HepG2 (cell line): ENCODE data around the gene RBBP6. TPM values are rescaled to one million over a fixed set of nuclear protein-coding genes. Genes with fewer than 3 reads are reported as not detected.

Experiments used
- CEBPB ChIP-seq: IDR thresholded peaks from 2 replicates; pipeline ENCODE4 v1.6.1; 2011; ENCODE audit warnings: low read depth, low read length, improper control_type of control experiment, borderline replicate concordance
- MTA3 ChIP-seq: sonication (generic); formaldehyde crosslinking; IDR thresholded peaks from 2 replicates; pipeline ENCODE4 v1.4.0; 2020; ENCODE audit warnings: missing genetic modification reagents
- SP2 ChIP-seq: sonication (generic); formaldehyde crosslinking; IDR thresholded peaks from 2 replicates; pipeline ENCODE4 v1.5.1; 2020; ENCODE audit warnings: mild to moderate bottlenecking, missing genetic modification reagents
- ZNF292 ChIP-seq: sonication (generic); formaldehyde crosslinking; IDR thresholded peaks from 2 replicates; pipeline ENCODE4 v1.8.1; 2022; ENCODE audit warnings: mild to moderate bottlenecking, low read depth, missing genetic modification reagents, borderline replicate concordance
- polyA plus RNA-seq, 8 experiments: library from polyadenylated mRNA; depleted of rRNA in 3 of 8; stranded (reverse) in 7 of 8; unstranded in 1 of 8; fragments of >200 nt; fragmentation: Illumina TruSeq in 4 of 8; extraction: Trizol in 4 of 8; gene quantifications; 2 replicates each; pipeline versions ENCODE4 v1.2.1 to v1.2.3, GENCODE V29; 2011 to 2016; ENCODE audit warnings: low read depth in 4 of 8, missing spikeins in 1 of 8, mixed read lengths in 1 of 8; ENCODE audit not compliant: insufficient read depth in 1 of 8
- total RNA-seq, 5 experiments: library from RNA; depleted of rRNA; stranded (reverse); fragments of >200 nt; fragmentation: Illumina TruSeq; extraction: Trizol; gene quantifications; 2 replicates each; pipeline ENCODE4 v1.2.3, GENCODE V29; 2016; ENCODE audit warnings: low read depth in 1 of 5
- TF ChIP-seq, protein P1 (sequence below): sonication (generic); formaldehyde crosslinking; IDR thresholded peaks from 2 replicates; pipeline ENCODE4 v1.4.0; 2020; ENCODE audit warnings: missing genetic modification reagents
- TF ChIP-seq, protein P2 (sequence below): sonication (generic); formaldehyde crosslinking; IDR thresholded peaks from 2 replicates; pipeline ENCODE4 v1.4.0; 2020; ENCODE audit warnings: mild to moderate bottlenecking, missing genetic modification reagents, borderline replicate concordance

RBBP6 gene
- total and polyA plus RNA-seq, 2 of the 13 experiments (the other 11 are each of a cell fraction or from before 2014, with no cell fraction given), result 37.1 to 70.9 TPM

DNA sequence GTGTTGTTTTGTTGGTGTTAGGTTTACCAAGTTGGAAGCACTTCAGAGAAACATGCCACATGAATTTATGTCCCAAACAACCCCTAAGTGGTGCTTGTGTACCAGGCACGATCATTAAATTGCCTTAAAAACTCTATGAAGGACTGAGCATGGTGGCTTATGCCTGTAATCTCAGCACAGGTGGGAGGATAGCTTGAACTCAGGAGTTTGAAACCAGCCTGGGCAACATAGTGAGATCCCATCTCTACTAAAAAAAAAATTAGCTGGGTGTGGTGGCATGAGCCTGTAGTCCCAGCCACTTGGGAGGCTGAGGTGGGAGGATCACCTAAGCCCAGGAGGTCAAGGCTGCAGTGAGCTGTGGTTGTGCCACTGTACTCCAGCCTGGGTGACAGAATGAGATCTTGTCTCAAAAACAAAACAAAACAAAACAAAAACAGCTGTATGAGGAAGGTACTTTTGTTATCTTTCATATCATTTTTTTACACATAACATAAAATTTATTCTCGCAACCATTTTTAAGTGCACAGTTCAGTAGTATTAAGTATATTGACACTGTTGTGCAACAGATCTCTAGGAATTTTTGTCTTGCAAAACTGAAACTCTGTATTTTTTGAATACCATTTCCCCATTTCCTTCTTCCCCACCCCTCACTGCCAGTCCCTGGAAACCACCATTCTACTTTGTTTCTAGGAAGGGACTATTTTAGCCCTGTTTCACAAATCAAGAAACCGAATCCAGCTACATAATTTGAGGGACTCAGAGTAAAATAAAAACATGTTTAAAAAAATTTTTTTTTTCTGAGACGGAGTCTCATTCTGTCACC is 14.3 kb upstream of the RBBP6 start (continued):
- TF ChIP-seq, protein P1, sequence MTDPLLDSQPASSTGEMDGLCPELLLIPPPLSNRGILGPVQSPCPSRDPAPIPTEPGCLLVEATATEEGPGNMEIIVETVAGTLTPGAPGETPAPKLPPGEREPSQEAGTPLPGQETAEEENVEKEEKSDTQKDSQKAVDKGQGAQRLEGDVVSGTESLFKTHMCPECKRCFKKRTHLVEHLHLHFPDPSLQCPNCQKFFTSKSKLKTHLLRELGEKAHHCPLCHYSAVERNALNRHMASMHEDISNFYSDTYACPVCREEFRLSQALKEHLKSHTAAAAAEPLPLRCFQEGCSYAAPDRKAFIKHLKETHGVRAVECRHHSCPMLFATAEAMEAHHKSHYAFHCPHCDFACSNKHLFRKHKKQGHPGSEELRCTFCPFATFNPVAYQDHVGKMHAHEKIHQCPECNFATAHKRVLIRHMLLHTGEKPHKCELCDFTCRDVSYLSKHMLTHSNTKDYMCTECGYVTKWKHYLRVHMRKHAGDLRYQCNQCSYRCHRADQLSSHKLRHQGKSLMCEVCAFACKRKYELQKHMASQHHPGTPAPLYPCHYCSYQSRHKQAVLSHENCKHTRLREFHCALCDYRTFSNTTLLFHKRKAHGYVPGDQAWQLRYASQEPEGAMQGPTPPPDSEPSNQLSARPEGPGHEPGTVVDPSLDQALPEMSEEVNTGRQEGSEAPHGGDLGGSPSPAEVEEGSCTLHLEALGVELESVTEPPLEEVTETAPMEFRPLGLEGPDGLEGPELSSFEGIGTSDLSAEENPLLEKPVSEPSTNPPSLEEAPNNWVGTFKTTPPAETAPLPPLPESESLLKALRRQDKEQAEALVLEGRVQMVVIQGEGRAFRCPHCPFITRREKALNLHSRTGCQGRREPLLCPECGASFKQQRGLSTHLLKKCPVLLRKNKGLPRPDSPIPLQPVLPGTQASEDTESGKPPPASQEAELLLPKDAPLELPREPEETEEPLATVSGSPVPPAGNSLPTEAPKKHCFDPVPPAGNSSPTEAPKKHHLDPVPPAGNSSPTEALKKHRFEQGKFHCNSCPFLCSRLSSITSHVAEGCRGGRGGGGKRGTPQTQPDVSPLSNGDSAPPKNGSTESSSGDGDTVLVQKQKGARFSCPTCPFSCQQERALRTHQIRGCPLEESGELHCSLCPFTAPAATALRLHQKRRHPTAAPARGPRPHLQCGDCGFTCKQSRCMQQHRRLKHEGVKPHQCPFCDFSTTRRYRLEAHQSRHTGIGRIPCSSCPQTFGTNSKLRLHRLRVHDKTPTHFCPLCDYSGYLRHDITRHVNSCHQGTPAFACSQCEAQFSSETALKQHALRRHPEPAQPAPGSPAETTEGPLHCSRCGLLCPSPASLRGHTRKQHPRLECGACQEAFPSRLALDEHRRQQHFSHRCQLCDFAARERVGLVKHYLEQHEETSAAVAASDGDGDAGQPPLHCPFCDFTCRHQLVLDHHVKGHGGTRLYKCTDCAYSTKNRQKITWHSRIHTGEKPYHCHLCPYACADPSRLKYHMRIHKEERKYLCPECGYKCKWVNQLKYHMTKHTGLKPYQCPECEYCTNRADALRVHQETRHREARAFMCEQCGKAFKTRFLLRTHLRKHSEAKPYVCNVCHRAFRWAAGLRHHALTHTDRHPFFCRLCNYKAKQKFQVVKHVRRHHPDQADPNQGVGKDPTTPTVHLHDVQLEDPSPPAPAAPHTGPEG, result no peak
- TF ChIP-seq SP2 (no peak), MTA3 (CRISPR knock-in tag) (no peak), ZNF292 (CRISPR knock-in tag) (0 out of 2 replicates have a peak, but pooled peaks have one; percentile 11), CEBPB (peak; percentile 94)
- TF ChIP-seq, protein P2, sequence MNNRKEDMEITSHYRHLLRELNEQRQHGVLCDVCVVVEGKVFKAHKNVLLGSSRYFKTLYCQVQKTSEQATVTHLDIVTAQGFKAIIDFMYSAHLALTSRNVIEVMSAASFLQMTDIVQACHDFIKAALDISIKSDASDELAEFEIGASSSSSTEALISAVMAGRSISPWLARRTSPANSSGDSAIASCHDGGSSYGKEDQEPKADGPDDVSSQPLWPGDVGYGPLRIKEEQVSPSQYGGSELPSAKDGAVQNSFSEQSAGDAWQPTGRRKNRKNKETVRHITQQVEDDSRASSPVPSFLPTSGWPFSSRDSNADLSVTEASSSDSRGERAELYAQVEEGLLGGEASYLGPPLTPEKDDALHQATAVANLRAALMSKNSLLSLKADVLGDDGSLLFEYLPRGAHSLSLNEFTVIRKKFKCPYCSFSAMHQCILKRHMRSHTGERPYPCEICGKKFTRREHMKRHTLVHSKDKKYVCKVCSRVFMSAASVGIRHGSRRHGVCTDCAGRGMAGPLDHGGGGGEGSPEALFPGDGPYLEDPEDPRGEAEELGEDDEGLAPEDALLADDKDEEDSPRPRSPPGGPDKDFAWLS, result no peak
